Colonic mucosa (tissue), 4 donors: ENCODE results near the gene LTBP3. TPM values are rescaled to one million over a fixed set of nuclear protein-coding genes. Genes with fewer than 3 reads are reported as not detected.

Experiments used
- DNase-seq: peaks from one replicate; pipeline ENCODE4 v3.0.0-alpha.2; 2020
- H3K27ac ChIP-seq: fragments of 200-600 bp; one replicate; pipeline ENCODE4 v1.8.0; 2021
- H3K27me3 ChIP-seq: fragments of 200-600 bp; one replicate; pipeline ENCODE4 v1.8.0; 2021
- H3K36me3 ChIP-seq: fragments of 200-600 bp; one replicate; pipeline ENCODE4 v1.8.0; 2021
- H3K4me1 ChIP-seq: fragments of 200-600 bp; one replicate; pipeline ENCODE4 v1.8.0; 2021; ENCODE audit warnings: mild to moderate bottlenecking
- H3K4me3 ChIP-seq: fragments of 200-600 bp; one replicate; pipeline ENCODE4 v1.8.0; 2021
- H3K9ac ChIP-seq, 2 donors: one replicate each; pipeline ENCODE4 v1.7.0; 2013; ENCODE audit warnings: control low read depth in 2 of 2, low read depth in 2 of 2, low read length in 2 of 2
- H3K9me3 ChIP-seq: fragments of 200-600 bp; one replicate; pipeline ENCODE4 v1.8.0; 2021
- intact Hi-C: fragments of 100-400 bp; cut with DNase I; formaldehyde crosslinking; loops from one replicate; pipeline ENCODE4 v1.14.1; 2022
- total RNA-seq, 2 donors: library from RNA; stranded (reverse); fragmentation: NEBNext Ultra II Directional in 1 of 2; extraction: Animal tissue kit (Norgen Biotek cat#: 25700) in 1 of 2; gene quantifications; one replicate each; pipeline ENCODE4 v1.2.1, GENCODE V29; 2021
- TF ChIP-seq, protein P1 (sequence below): fragments of 200-600 bp; IDR thresholded peaks from one replicate; pipeline ENCODE4 v1.8.0; 2022; ENCODE audit warnings: antibody characterized with exemption, mild to moderate bottlenecking
- donor health status: healthy.
- donor health status: DM: no; HTN: no; CAD: no.
- donor health status: DM: no; HTN: no; CAD: no.

Gene LTBP3
- total RNA-seq, 2 donors from 2014 or later, result 27.3 to 31.1 TPM

DNA sequence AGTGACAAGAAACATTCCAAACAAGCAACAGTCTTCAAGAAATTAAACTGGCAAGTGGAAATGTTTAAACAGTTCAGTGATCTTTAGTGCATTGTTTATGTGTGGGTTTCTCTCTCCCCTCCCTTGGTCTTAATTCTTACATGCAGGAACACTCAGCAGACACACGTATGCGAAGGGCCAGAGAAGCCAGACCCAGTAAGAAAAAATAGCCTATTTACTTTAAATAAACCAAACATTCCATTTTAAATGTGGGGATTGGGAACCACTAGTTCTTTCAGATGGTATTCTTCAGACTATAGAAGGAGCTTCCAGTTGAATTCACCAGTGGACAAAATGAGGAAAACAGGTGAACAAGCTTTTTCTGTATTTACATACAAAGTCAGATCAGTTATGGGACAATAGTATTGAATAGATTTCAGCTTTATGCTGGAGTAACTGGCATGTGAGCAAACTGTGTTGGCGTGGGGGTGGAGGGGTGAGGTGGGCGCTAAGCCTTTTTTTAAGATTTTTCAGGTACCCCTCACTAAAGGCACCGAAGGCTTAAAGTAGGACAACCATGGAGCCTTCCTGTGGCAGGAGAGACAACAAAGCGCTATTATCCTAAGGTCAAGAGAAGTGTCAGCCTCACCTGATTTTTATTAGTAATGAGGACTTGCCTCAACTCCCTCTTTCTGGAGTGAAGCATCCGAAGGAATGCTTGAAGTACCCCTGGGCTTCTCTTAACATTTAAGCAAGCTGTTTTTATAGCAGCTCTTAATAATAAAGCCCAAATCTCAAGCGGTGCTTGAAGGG, 53.3 kb downstream of the LTBP3 start:
- H3K9me3 ChIP-seq, result no peaks in the 10 kb centered on the region
- TF ChIP-seq, protein P1, sequence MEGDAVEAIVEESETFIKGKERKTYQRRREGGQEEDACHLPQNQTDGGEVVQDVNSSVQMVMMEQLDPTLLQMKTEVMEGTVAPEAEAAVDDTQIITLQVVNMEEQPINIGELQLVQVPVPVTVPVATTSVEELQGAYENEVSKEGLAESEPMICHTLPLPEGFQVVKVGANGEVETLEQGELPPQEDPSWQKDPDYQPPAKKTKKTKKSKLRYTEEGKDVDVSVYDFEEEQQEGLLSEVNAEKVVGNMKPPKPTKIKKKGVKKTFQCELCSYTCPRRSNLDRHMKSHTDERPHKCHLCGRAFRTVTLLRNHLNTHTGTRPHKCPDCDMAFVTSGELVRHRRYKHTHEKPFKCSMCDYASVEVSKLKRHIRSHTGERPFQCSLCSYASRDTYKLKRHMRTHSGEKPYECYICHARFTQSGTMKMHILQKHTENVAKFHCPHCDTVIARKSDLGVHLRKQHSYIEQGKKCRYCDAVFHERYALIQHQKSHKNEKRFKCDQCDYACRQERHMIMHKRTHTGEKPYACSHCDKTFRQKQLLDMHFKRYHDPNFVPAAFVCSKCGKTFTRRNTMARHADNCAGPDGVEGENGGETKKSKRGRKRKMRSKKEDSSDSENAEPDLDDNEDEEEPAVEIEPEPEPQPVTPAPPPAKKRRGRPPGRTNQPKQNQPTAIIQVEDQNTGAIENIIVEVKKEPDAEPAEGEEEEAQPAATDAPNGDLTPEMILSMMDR, result peak; percentile 2
- DNase-seq, result no peak
- H3K27me3 ChIP-seq, result no peaks in the 10 kb centered on the region
- intact Hi-C loops, result loop anchor here (2.0 to 5.0 kb wide), 2 partner anchors 33 to 82 kb away; partner anchors contain the start of gene NEAT1
- H3K9ac ChIP-seq, result peak overlapping the region; percentile 75 to 100
- peaks cover 2% of the 10 kb centered on the region for H3K4me1 ChIP-seq
- peaks cover 9% of the 10 kb centered on the region for H3K36me3 ChIP-seq
- peak overlapping the region; percentile 99 for H3K27ac ChIP-seq
- peak overlapping the region; percentile 66 for H3K4me3 ChIP-seq

DNA sequence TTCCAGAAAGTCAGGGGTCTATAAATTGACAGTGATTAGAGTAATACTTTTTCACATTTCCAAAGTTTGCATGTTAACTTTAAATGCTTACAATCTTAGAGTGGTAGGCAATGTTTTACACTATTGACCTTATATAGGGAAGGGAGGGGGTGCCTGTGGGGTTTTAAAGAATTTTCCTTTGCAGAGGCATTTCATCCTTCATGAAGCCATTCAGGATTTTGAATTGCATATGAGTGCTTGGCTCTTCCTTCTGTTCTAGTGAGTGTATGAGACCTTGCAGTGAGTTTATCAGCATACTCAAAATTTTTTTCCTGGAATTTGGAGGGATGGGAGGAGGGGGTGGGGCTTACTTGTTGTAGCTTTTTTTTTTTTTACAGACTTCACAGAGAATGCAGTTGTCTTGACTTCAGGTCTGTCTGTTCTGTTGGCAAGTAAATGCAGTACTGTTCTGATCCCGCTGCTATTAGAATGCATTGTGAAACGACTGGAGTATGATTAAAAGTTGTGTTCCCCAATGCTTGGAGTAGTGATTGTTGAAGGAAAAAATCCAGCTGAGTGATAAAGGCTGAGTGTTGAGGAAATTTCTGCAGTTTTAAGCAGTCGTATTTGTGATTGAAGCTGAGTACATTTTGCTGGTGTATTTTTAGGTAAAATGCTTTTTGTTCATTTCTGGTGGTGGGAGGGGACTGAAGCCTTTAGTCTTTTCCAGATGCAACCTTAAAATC, 54.0 kb downstream of the LTBP3 start:
- peaks cover 2% of the 10 kb centered on the region for H3K4me1 ChIP-seq
- peak overlapping the region; percentile 99 for H3K27ac ChIP-seq
- TF ChIP-seq, protein P1, result peak; percentile 10
- H3K9me3 ChIP-seq, result no peaks in the 10 kb centered on the region
- H3K4me3 ChIP-seq, result peak overlapping the region; percentile 66
- H3K27me3 ChIP-seq, result no peaks in the 10 kb centered on the region
- no peak for DNase-seq
- intact Hi-C loops, result loop anchor here (2.0 kb wide), 1 partner anchor 81 kb away; the partner anchor contains the start of gene NEAT1
- peak overlapping the region; percentile 75 to 100 for H3K9ac ChIP-seq
- H3K36me3 ChIP-seq, result peaks cover 9% of the 10 kb centered on the region

DNA sequence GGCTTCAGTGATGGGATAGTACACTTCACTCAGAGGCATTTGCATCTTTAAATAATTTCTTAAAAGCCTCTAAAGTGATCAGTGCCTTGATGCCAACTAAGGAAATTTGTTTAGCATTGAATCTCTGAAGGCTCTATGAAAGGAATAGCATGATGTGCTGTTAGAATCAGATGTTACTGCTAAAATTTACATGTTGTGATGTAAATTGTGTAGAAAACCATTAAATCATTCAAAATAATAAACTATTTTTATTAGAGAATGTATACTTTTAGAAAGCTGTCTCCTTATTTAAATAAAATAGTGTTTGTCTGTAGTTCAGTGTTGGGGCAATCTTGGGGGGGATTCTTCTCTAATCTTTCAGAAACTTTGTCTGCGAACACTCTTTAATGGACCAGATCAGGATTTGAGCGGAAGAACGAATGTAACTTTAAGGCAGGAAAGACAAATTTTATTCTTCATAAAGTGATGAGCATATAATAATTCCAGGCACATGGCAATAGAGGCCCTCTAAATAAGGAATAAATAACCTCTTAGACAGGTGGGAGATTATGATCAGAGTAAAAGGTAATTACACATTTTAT, 54.7 kb downstream of the LTBP3 start:
- TF ChIP-seq, protein P1, result no peak
- intact Hi-C loops, result no loop called here
- peaks cover 2% of the 10 kb centered on the region for H3K4me1 ChIP-seq
- H3K27me3 ChIP-seq, result no peaks in the 10 kb centered on the region
- peak overlapping the region; percentile 66 for H3K4me3 ChIP-seq
- no peak for DNase-seq
- H3K9me3 ChIP-seq, result no peaks in the 10 kb centered on the region
- peak overlapping the region; percentile 99 for H3K27ac ChIP-seq
- peaks cover 9% of the 10 kb centered on the region for H3K36me3 ChIP-seq
- H3K9ac ChIP-seq, result peak overlapping the region; percentile 74 to 100

DNA sequence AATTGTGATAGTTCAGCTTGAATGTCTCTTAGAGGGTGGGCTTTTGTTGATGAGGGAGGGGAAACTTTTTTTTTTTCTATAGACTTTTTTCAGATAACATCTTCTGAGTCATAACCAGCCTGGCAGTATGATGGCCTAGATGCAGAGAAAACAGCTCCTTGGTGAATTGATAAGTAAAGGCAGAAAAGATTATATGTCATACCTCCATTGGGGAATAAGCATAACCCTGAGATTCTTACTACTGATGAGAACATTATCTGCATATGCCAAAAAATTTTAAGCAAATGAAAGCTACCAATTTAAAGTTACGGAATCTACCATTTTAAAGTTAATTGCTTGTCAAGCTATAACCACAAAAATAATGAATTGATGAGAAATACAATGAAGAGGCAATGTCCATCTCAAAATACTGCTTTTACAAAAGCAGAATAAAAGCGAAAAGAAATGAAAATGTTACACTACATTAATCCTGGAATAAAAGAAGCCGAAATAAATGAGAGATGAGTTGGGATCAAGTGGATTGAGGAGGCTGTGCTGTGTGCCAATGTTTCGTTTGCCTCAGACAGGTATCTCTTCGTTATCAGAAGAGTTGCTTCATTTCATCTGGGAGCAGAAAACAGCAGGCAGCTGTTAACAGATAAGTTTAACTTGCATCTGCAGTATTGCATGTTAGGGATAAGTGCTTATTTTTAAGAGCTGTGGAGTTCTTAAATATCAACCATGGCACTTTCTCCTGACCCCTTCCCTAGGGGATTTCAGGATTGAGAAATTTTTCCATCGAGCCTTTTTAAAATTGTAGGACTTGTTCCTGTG, 55.4 kb downstream of the LTBP3 start:
- no peak for DNase-seq
- Histone ChIP-seq H3K4me3 (peak overlapping the region; percentile 66), H3K27ac (peak overlapping the region; percentile 99), H3K27me3 (no peaks in the 10 kb centered on the region), H3K4me1 (peaks cover 2% of the 10 kb centered on the region), H3K9me3 (no peaks in the 10 kb centered on the region), H3K9ac (peak overlapping the region; percentile 74 to 100), H3K36me3 (peaks cover 9% of the 10 kb centered on the region)
- intact Hi-C loops, result no loop called here
- TF ChIP-seq, protein P1, result no peak

DNA sequence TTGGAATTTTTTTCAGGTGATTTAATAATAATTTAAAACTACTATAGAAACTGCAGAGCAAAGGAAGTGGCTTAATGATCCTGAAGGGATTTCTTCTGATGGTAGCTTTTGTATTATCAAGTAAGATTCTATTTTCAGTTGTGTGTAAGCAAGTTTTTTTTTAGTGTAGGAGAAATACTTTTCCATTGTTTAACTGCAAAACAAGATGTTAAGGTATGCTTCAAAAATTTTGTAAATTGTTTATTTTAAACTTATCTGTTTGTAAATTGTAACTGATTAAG, 55.9 kb downstream of the LTBP3 start:
- intact Hi-C loops, result no loop called here
- Histone ChIP-seq H3K9ac (peak overlapping the region; percentile 99 to 100), H3K36me3 (peaks cover 9% of the 10 kb centered on the region), H3K27me3 (no peaks in the 10 kb centered on the region), H3K9me3 (no peaks in the 10 kb centered on the region), H3K4me1 (peaks cover 2% of the 10 kb centered on the region), H3K27ac (peak overlapping the region; percentile 99), H3K4me3 (peak overlapping the region; percentile 66)
- TF ChIP-seq, protein P1, result no peak
- DNase-seq, result no peak
